Measurements from ENCODE around the gene ANKS1B. TPM values are rescaled to one million over a fixed set of nuclear protein-coding genes. Genes with fewer than 3 reads are reported as not detected.
"Not testable (repeated sequence)": the region's sequence is repeated elsewhere in the genome, so short reads cannot be mapped to it uniquely, and the experiment has no call there.

ANKS1B gene
- total and polyA plus RNA-seq, 5 donors: 0.43 to 7.4 (median 3.3) TPM

DNA sequence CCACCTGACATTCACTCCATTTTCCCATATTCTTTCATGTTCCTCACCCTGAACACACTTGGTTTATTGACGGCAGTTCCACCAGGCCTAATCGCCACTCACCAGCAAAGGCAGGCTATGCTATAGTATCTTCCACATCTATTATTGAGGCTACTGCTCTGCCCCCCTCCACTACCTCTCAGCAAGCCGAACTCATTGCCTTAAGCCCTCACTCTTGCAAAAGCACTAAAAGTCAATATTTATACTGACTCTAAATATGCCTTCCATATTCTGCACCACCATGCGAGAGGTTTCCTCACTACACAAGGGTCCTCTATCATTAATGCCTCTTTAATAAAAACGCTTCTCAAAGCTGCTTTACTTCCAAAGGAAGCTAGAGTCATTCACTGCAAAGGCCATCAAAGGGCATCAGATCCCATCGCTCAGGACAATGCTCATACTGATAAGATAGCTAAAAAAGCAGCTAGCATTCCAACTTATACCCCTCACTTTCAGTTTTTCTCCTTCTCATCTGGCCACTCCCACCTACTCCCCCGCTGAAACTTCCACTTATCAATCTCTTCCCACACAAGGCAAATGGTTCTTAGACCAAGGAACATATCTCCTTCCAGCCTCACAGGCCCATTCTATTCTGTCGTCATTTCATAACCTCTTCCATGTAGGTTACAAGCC lies 265.2 kb downstream of the ANKS1B start:
- intact Hi-C loops (cut with DNase I); H3K4me1 ChIP-seq (ENCODE audit: control insufficient read depth, insufficient read depth, low read length); ATAC-seq; H3K4me3 ChIP-seq (ENCODE audit: low read length); H3K27ac ChIP-seq (ENCODE audit: low read length); DNase-seq; H3K9me3 ChIP-seq (ENCODE audit: control insufficient read depth, low read length); H3K27me3 ChIP-seq (ENCODE audit: control insufficient read depth, insufficient read depth): not testable (repeated sequence)
- 59% methylated on average over 8 of the region's 8 CpGs for WGBS

DNA sequence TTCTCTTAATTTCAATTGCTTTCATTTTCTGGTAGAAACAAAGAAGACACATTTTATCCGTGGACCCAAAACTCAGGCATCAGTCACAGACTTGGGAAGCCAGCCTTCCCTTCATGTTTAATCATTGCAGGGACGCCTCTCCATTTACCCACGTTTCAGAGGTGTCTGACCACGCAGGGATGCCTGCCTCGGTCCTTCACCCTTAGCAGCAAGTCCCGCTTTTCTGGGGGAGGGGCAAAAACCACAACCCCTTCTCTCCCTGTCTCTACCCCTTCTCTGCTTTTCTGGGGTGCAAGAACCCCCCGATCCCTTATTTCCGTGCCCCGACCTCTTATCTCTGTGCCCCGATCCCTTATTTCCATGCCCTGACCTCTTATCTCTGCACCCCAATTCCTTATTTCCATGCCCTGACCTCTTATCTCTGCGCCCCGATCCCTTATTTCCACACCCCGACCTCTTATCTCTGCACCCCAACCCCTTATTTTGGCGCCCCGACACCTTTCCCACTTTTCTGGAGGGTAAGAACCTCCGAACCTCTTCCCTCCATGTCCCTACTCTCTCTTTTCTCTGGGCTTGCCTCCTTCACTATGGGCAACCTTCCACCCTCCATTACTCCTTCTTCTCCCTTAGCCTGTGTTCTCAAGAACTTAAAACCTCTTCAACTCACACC lies 268.8 kb downstream of the ANKS1B start:
- H3K27ac ChIP-seq (ENCODE audit: low read length); ATAC-seq; H3K27me3 ChIP-seq (ENCODE audit: control insufficient read depth, insufficient read depth); H3K9me3 ChIP-seq (ENCODE audit: control insufficient read depth, low read length); DNase-seq; H3K4me1 ChIP-seq (ENCODE audit: control insufficient read depth, insufficient read depth, low read length); H3K4me3 ChIP-seq (ENCODE audit: low read length); intact Hi-C loops (cut with DNase I): not testable (repeated sequence)
- WGBS: 86% methylated on average over 16 of the region's 16 CpGs

GRCh38 chr12:99714921-99715320 lies 269.8 kb downstream of the ANKS1B start:
- H3K4me1 ChIP-seq (ENCODE audit: control insufficient read depth, insufficient read depth, low read length); H3K4me3 ChIP-seq (ENCODE audit: low read length); intact Hi-C loops (cut with DNase I); H3K27ac ChIP-seq (ENCODE audit: low read length); ATAC-seq; H3K9me3 ChIP-seq (ENCODE audit: control insufficient read depth, low read length); DNase-seq; H3K27me3 ChIP-seq (ENCODE audit: control insufficient read depth, insufficient read depth): not testable (repeated sequence)
- WGBS: 88% methylated on average over 4 of the region's 4 CpGs

- no peak for DNase-seq
- intact Hi-C loops (cut with DNase I): no loop called here
- Histone ChIP-seq H3K27ac (ENCODE audit: low read length) (no peak overlapping the region), H3K9me3 (ENCODE audit: control insufficient read depth, low read length) (no peaks in the 10 kb centered on the region), H3K4me3 (ENCODE audit: low read length) (no peak overlapping the region), H3K4me1 (ENCODE audit: control insufficient read depth, insufficient read depth, low read length) (no peaks in the 10 kb centered on the region), H3K27me3 (ENCODE audit: control insufficient read depth, insufficient read depth) (no peaks in the 10 kb centered on the region)
- WGBS: 95% methylated on average over 3 of the region's 3 CpGs
- no peak for ATAC-seq
Observed at GRCh38 chr12:99713946-99714520, 270.7 kb downstream of the ANKS1B start.

DNA sequence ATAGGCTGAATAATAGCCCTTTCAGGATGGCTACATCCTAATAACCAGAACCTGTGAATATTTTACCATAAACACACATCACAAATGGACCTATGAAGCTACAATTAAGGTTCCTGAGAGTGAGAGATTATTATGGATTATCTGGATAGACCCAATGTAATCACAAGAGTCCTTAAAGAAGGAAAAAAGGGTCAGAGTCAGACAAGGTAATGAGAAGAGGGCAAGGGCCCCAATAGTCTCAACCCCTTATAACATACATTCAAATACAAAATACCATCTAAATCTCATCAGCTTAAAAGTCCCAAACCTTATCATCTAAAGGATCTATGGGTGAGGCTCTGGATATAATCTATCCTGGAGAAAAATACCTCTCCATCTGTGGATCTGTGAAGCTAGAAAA lies 272.5 kb downstream of the ANKS1B start:
- Histone ChIP-seq H3K4me1 (ENCODE audit: control insufficient read depth, insufficient read depth, low read length) (no peaks in the 10 kb centered on the region), H3K9me3 (ENCODE audit: control insufficient read depth, low read length) (no peaks in the 10 kb centered on the region), H3K27ac (ENCODE audit: low read length) (no peak overlapping the region), H3K27me3 (ENCODE audit: control insufficient read depth, insufficient read depth) (no peaks in the 10 kb centered on the region), H3K4me3 (ENCODE audit: low read length) (no peak overlapping the region)
- ATAC-seq: no peak
- no peak for DNase-seq
- intact Hi-C loops (cut with DNase I): no loop called here

DNA sequence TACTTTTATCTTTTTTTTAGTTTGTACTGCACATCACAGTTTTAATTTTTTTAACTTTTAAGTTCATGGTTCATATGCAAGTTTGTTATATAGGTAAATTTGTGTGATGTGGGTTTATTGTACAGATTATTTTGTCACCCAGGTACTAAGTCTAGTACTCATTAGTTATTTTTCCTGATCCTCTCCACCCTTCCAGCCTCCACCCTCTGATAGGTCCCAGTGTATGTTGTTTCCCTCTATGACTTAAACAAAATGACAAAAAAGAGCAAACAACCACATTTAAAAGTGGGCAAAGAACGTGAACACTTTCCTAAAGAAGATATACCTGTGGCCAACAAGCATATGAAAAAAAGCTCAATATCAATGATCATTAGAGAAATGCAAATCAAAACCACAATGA lies 273.5 kb downstream of the ANKS1B start:
- ATAC-seq (no peak), DNase-seq (no peak)
- Histone ChIP-seq H3K4me1 (ENCODE audit: control insufficient read depth, insufficient read depth, low read length) (no peaks in the 10 kb centered on the region), H3K27ac (ENCODE audit: low read length) (no peak overlapping the region), H3K27me3 (ENCODE audit: control insufficient read depth, insufficient read depth) (no peaks in the 10 kb centered on the region), H3K4me3 (ENCODE audit: low read length) (no peak overlapping the region), H3K9me3 (ENCODE audit: control insufficient read depth, low read length) (no peaks in the 10 kb centered on the region)
- WGBS: 72% methylated on average over 1 of the region's 1 CpG
- intact Hi-C loops (cut with DNase I): no loop called here

DNA sequence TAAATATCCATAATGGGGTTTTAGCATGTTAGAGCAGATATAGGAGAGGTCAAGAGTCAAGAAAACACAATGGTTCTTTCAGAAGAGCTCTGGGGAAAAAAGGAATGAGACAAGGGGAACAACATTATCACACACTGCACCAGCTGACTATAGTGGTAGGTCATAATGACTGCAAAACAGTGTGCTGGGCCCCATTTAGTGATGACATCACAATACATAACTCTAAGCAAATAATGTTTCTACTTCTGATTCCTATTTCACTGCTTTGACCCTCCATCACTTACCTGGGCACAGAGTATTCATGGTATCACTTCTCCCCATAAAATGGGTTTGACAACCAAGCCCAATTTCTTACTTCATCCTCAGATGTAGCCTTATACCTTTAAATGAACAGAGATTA lies 275.1 kb downstream of the ANKS1B start:
- no peaks in the 10 kb centered on the region for H3K27me3 ChIP-seq (ENCODE audit: control insufficient read depth, insufficient read depth)
- no peak for DNase-seq
- no peaks in the 10 kb centered on the region for H3K4me1 ChIP-seq (ENCODE audit: control insufficient read depth, insufficient read depth, low read length)
- no peak for ATAC-seq
- intact Hi-C loops (cut with DNase I): no loop called here
- no peak overlapping the region for H3K4me3 ChIP-seq (ENCODE audit: low read length)
- no peaks in the 10 kb centered on the region for H3K9me3 ChIP-seq (ENCODE audit: control insufficient read depth, low read length)
- H3K27ac ChIP-seq (ENCODE audit: low read length): no peak overlapping the region

DNA sequence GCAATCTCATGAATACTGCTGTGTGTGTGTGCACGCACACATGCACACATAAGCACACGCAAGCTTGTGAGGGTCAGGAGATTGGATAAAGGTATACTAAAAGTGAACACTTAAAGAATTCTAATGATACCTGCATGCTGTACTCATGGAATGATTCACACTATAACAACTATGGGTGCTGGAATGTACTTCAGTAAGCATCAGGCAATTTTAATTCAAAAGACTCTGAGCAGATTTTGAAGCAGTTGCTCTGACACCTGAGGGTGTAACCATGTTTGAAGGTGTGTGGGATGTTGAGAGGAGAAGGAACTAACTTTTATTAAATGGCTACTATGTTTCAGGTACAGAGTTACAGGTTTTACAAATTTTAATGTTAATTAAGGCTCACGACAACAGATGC lies 275.6 kb downstream of the ANKS1B start:
- no peaks in the 10 kb centered on the region for H3K27me3 ChIP-seq (ENCODE audit: control insufficient read depth, insufficient read depth)
- no peak overlapping the region for H3K27ac ChIP-seq (ENCODE audit: low read length)
- H3K9me3 ChIP-seq (ENCODE audit: control insufficient read depth, low read length): no peaks in the 10 kb centered on the region
- DNase-seq: no peak
- no peak overlapping the region for H3K4me3 ChIP-seq (ENCODE audit: low read length)
- intact Hi-C loops (cut with DNase I): no loop called here
- WGBS: 92% methylated on average over 3 of the region's 3 CpGs
- no peak for ATAC-seq
- H3K4me1 ChIP-seq (ENCODE audit: control insufficient read depth, insufficient read depth, low read length): no peaks in the 10 kb centered on the region

- Histone ChIP-seq H3K27ac (ENCODE audit: low read length) (no peak overlapping the region), H3K9me3 (ENCODE audit: control insufficient read depth, low read length) (no peaks in the 10 kb centered on the region), H3K4me1 (ENCODE audit: control insufficient read depth, insufficient read depth, low read length) (no peaks in the 10 kb centered on the region), H3K27me3 (ENCODE audit: control insufficient read depth, insufficient read depth) (no peaks in the 10 kb centered on the region), H3K4me3 (ENCODE audit: low read length) (no peak overlapping the region)
- 86% methylated on average over 2 of the region's 2 CpGs for WGBS
- ATAC-seq: no peak
- intact Hi-C loops (cut with DNase I): no loop called here
- no peak for DNase-seq
Observed at GRCh38 chr12:99707883-99708282, 276.9 kb downstream of the ANKS1B start.

- no peak for DNase-seq
- H3K4me1 ChIP-seq (ENCODE audit: control insufficient read depth, insufficient read depth, low read length): no peaks in the 10 kb centered on the region
- no peak overlapping the region for H3K27ac ChIP-seq (ENCODE audit: low read length)
- no peaks in the 10 kb centered on the region for H3K9me3 ChIP-seq (ENCODE audit: control insufficient read depth, low read length)
- intact Hi-C loops (cut with DNase I): no loop called here
- H3K4me3 ChIP-seq (ENCODE audit: low read length): no peak overlapping the region
- no peak for ATAC-seq
- WGBS: 81% methylated on average over 6 of the region's 6 CpGs
- H3K27me3 ChIP-seq (ENCODE audit: control insufficient read depth, insufficient read depth): no peaks in the 10 kb centered on the region
Observed at GRCh38 chr12:99706736-99707473, 277.8 kb downstream of the ANKS1B start.

DNA sequence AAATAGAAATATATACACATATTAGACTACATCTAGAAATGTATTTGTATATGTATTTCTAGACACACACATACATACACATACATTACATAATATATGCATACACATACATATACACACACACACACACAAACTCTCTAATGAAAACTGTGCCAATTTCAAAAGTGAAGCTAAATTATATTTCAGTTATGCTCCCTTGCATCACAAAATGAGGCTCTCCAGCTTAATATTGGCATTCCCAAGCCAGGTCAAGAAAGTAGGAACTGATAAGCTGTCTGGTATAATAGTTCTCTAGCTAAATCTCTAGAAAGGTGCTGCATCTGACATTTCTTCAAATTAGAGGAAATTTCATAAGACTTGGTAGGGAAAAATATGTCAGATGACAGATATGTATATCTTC lies 280.3 kb downstream of the ANKS1B start:
- no peaks in the 10 kb centered on the region for H3K27me3 ChIP-seq (ENCODE audit: control insufficient read depth, insufficient read depth)
- DNase-seq (no peak), ATAC-seq (no peak)
- no peaks in the 10 kb centered on the region for H3K9me3 ChIP-seq (ENCODE audit: control insufficient read depth, low read length)
- H3K4me3 ChIP-seq (ENCODE audit: low read length): no peak overlapping the region
- intact Hi-C loops (cut with DNase I): no loop called here
- no peaks in the 10 kb centered on the region for H3K4me1 ChIP-seq (ENCODE audit: control insufficient read depth, insufficient read depth, low read length)
- H3K27ac ChIP-seq (ENCODE audit: low read length): no peak overlapping the region

Measured in right cardiac atrium (tissue), 5 donors.